Endothelial cell of umbilical vein (primary cell): ENCODE data around the gene BORCS5. TPM values are rescaled to one million over a fixed set of nuclear protein-coding genes. Genes with fewer than 3 reads are reported as not detected.
"Not testable (repeated sequence)": the region's sequence is repeated elsewhere in the genome, so short reads cannot be mapped to it uniquely, and the experiment has no call there.

ENCODE experiments used
- BruUV-seq: library from RNA; stranded (reverse); fragments of 400-500 nt; replicated peaks from 2 replicates; lab custom pipeline; 2021; lab: Mats Ljungman, UMichigan
- CTCF ChIA-PET: fragments of 300-600, 350-600 bp; sonication (Branson Sonifier 250); formaldehyde crosslinking; loops from one replicate; lab custom pipeline; 2021; ENCODE audit warnings: antibody characterized with exemption, inconsistent platforms; lab: Charles Lee
- POLR2A ChIA-PET: fragments of 300-600, 350-600 bp; sonication (Branson Sonifier 250); formaldehyde crosslinking; loops from one replicate; lab custom pipeline; 2021; ENCODE audit warnings: antibody characterized with exemption, inconsistent platforms; lab: Charles Lee
- DNase-seq: peaks from one replicate; pipeline ENCODE4 v3.0.0-alpha.2; 2011; ENCODE audit warnings: low read depth, low spot score
- FAIRE-seq: peaks from 2 replicates; lab custom pipeline; 2011; peaks lifted over from hg19 to GRCh38; lab: Jason Lieb, UNC
- H2AFZ ChIP-seq: 2 replicates; pipeline ENCODE4 v1.6.0; 2012; ENCODE audit warnings: low read depth, low read length, control low read depth, inconsistent platforms
- H3K27ac ChIP-seq: 2 replicates; pipeline ENCODE4 v1.5.1; 2011; ENCODE audit warnings: low read depth, mild to moderate bottlenecking, control low read depth, low read length, moderate library complexity; ENCODE audit not compliant: insufficient read depth
- H3K27me3 ChIP-seq, 2 experiments: 2 replicates each; pipeline versions ENCODE4 v1.6.0 to v1.6.1; 2011; ENCODE audit warnings: low read length in 2 of 2, mixed read lengths in 1 of 2; ENCODE audit not compliant: control insufficient read depth in 2 of 2, insufficient read depth in 2 of 2
- H3K36me3 ChIP-seq, 2 experiments: 2 replicates in 1 of 2; 3 replicates in 1 of 2; pipeline ENCODE4 v1.5.1; 2011; ENCODE audit warnings: low read length in 2 of 2, mild to moderate bottlenecking in 1 of 2, moderate library complexity in 1 of 2; ENCODE audit not compliant: control insufficient read depth in 2 of 2, insufficient read depth in 2 of 2; ENCODE audit errors: extremely low read depth in 1 of 2
- H3K4me1 ChIP-seq: 3 replicates; pipeline ENCODE4 v1.5.1; 2011; ENCODE audit warnings: mild to moderate bottlenecking, low read length; ENCODE audit not compliant: control insufficient read depth, insufficient read depth; ENCODE audit errors: extremely low read depth
- H3K4me2 ChIP-seq: 2 replicates; pipeline ENCODE4 v1.6.1; 2011; ENCODE audit warnings: low read length, control low read depth, mixed read lengths; ENCODE audit not compliant: insufficient read depth
- H3K4me3 ChIP-seq, 3 experiments: fragments of 200-600 bp in 1 of 3; sonication (generic), shearing (Covaris generic) in 1 of 3; replicated peaks in 1 of 3; 2 replicates each; pipeline ENCODE4 v1.5.1; 2011 to 2016; ENCODE audit warnings: control low read depth in 3 of 3, low read length in 3 of 3, mild to moderate bottlenecking in 2 of 3, inconsistent platforms in 1 of 3, low read depth in 1 of 3, moderate library complexity in 1 of 3; ENCODE audit not compliant: insufficient read depth in 1 of 3
- H3K79me2 ChIP-seq: 2 replicates; pipeline ENCODE4 v1.6.0; 2012; ENCODE audit warnings: low read length, inconsistent platforms; ENCODE audit not compliant: control insufficient read depth, insufficient read depth
- H3K9ac ChIP-seq: replicated peaks from 2 replicates; pipeline ENCODE3; 2011; ENCODE audit warnings: low read length, control low read depth; ENCODE audit not compliant: insufficient read depth; ENCODE audit errors: extremely low read depth
- H3K9me1 ChIP-seq: replicated peaks from 3 replicates; pipeline ENCODE4 v1.6.0; 2011; ENCODE audit warnings: mild to moderate bottlenecking, low read length; ENCODE audit not compliant: control insufficient read depth, insufficient read depth; ENCODE audit errors: extremely low read depth
- H3K9me3 ChIP-seq: replicated peaks from 2 replicates; pipeline ENCODE4 v1.5.1; 2012; ENCODE audit warnings: low read length, inconsistent platforms; ENCODE audit not compliant: control insufficient read depth, insufficient read depth
- H4K20me1 ChIP-seq: replicated peaks from 2 replicates; pipeline ENCODE3; 2011; ENCODE audit warnings: mild to moderate bottlenecking, low read length; ENCODE audit not compliant: control insufficient read depth, insufficient read depth; ENCODE audit errors: extremely low read depth
- CTCF ChIP-seq, 2 donors: IDR thresholded peaks; 1 replicate in 1 of 2; 2 replicates in 1 of 2; pipeline ENCODE4 v1.5.1; 2011; ENCODE audit warnings: low read length in 2 of 2, mild to moderate bottlenecking in 2 of 2, moderate library complexity in 2 of 2, control low read depth in 1 of 2, inconsistent platforms in 1 of 2, low read depth in 1 of 2; ENCODE audit not compliant: insufficient read depth in 1 of 2; ENCODE audit errors: extremely low read depth in 1 of 2
- EZH2 ChIP-seq: IDR thresholded peaks from 2 replicates; pipeline ENCODE4 v1.6.1; 2012; ENCODE audit warnings: borderline replicate concordance, low read depth, mild to moderate bottlenecking, moderate library complexity, low read length, inconsistent platforms; ENCODE audit not compliant: severe bottlenecking
- FOS ChIP-seq: IDR thresholded peaks from 2 replicates; pipeline ENCODE4 v1.6.1; 2011; ENCODE audit warnings: mild to moderate bottlenecking, low read length, moderate library complexity, borderline replicate concordance; ENCODE audit not compliant: insufficient read depth
- GATA2 ChIP-seq: IDR thresholded peaks from 2 replicates; pipeline ENCODE4 v1.7.0; 2011; ENCODE audit warnings: low read depth, mild to moderate bottlenecking, moderate library complexity, mixed read lengths, low read length; ENCODE audit not compliant: insufficient read length, insufficient read depth
- JUN ChIP-seq: IDR thresholded peaks from 2 replicates; pipeline ENCODE4 v1.6.1; 2011; ENCODE audit warnings: borderline replicate concordance, low read depth; ENCODE audit not compliant: insufficient read length, insufficient read depth
- MAX ChIP-seq: IDR thresholded peaks from 2 replicates; pipeline ENCODE4 v1.6.1; 2011; ENCODE audit not compliant: insufficient read depth, insufficient read length
- MYC ChIP-seq: IDR thresholded peaks from one replicate; pipeline ENCODE4 v1.6.1; 2011; ENCODE audit warnings: mild to moderate bottlenecking, low read depth, low read length
- POLR2A ChIP-seq: IDR thresholded peaks from 2 replicates; pipeline ENCODE4 v1.6.1; 2012; ENCODE audit warnings: low read depth, mild to moderate bottlenecking, control low read depth, low read length
- POLR2AphosphoS5 ChIP-seq: IDR thresholded peaks from 2 replicates; pipeline ENCODE4 v1.6.1; 2012; ENCODE audit warnings: low read depth, mild to moderate bottlenecking, control low read depth, low read length, moderate library complexity; ENCODE audit not compliant: insufficient read depth
- dilution Hi-C: fragments of 300-500 bp; cut with MboI; formaldehyde crosslinking; loops from one replicate; pipeline ENCODE4 v1.15.0; 2019; ENCODE audit warnings: low sequenced_read_pairs; ENCODE audit not compliant: extremely low pct_ligation_motif_present
- intact Hi-C: fragments of 100-400 bp; cut with micrococcal nuclease; formaldehyde crosslinking; loops from one replicate; pipeline ENCODE4 v1.10.0; 2022
- polyA plus RNA-seq, 4 experiments: library from polyadenylated mRNA; depleted of rRNA in 3 of 4; stranded (reverse) in 3 of 4; unstranded in 1 of 4; fragments of >200 nt; gene quantifications; 2 replicates each; pipeline versions ENCODE4 v1.2.1 to v1.2.3, GENCODE V29; 2011 to 2012; ENCODE audit warnings: missing spikeins in 1 of 4
- total RNA-seq: library from RNA; stranded (reverse); gene quantifications from 2 replicates; pipeline ENCODE4 v1.2.3, GENCODE V29; 2021

Gene BORCS5
- total and polyA plus RNA-seq, 2 donors (not counting 3 experiments of a cell fraction or from before 2014, with no cell fraction given): 8.3 to 10.5 TPM

DNA sequence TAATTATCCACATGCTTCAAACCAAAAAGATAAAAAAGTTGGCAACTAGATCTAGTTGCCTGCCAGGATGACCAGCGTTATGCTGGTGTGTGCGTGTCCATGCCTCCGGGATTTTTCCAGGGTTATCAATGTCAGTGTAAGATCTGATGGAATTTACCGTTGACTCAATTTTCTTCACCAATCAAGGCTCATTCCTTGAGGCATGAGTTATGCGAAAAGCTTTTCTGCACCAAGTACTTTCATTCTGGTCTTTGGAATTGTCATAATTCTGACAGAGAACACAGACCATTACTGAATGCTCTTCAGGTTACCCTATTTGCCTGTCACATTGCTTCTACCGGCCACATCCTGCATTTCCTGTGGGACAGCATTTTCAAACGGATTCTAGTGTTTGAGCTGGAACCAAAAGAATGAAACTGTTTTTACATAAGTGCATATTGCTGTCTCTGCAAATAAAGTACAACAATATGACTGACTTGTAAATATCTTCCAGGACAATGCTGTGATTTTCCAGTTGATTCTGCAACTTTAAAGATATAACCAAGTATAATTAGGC lies 114.0 kb downstream of the BORCS5 start:
- no peak overlapping the region for H3K27ac ChIP-seq
- no peak overlapping the region for H3K4me2 ChIP-seq
- H4K20me1 ChIP-seq: no peaks in the 10 kb centered on the region
- no peaks in the 10 kb centered on the region for H3K27me3 ChIP-seq
- H3K79me2 ChIP-seq: no peaks in the 10 kb centered on the region
- dilution Hi-C loops: no loop called here
- no TSS peak for BruUV-seq
- no peak for TF ChIP-seq POLR2AphosphoS5
- TF ChIP-seq CTCF (IDR thresholded peaks at IDR 0.05; ENCODE audit: extremely low read depth in 1 of 2, insufficient read depth in 1 of 2, low read depth in 1 of 2, low read length in 2 of 2): no peak
- TF ChIP-seq JUN: no peak
- TF ChIP-seq GATA2: no peak
- TF ChIP-seq FOS: no peak
- no peak for TF ChIP-seq MAX
- no peak for TF ChIP-seq EZH2
- no peak for TF ChIP-seq POLR2A
- TF ChIP-seq MYC: no peak
- POLR2A ChIA-PET: no interaction called here
- H2AFZ ChIP-seq: no peak overlapping the region
- no peaks in the 10 kb centered on the region for H3K36me3 ChIP-seq
- H3K4me3 ChIP-seq: no peak overlapping the region
- no peak for DNase-seq
- peaks cover 14% of the 10 kb centered on the region for H3K4me1 ChIP-seq
- H3K9me3 ChIP-seq: no peaks in the 10 kb centered on the region
- intact Hi-C loops: no loop called here
- no peaks in the 10 kb centered on the region for H3K9me1 ChIP-seq
- H3K9ac ChIP-seq: no peak overlapping the region
- CTCF ChIA-PET: interaction anchor here (1.4 to 1.9 kb wide), 2 partner anchors 13 to 93 kb away, joined by 3 to 4 read pairs; no protein-coding TSS in a partner anchor
- FAIRE-seq: no peak

- H3K9me3 ChIP-seq, dilution Hi-C loops, H3K27ac ChIP-seq, H3K9ac ChIP-seq, intact Hi-C loops, BruUV-seq, POLR2A ChIA-PET, H3K79me2 ChIP-seq, H4K20me1 ChIP-seq, H2AFZ ChIP-seq, DNase-seq, H3K36me3 ChIP-seq, FAIRE-seq, H3K4me2 ChIP-seq, H3K9me1 ChIP-seq, H3K4me3 ChIP-seq, H3K27me3 ChIP-seq: not testable (repeated sequence)
- CTCF ChIA-PET: interaction anchor here (1.4 to 1.9 kb wide), 3 partner anchors 15 to 265 kb away, joined by 3 to 5 read pairs (median 4); no protein-coding TSS in a partner anchor
- peaks cover 16% of the 10 kb centered on the region for H3K4me1 ChIP-seq
These were observed 115.4 kb downstream of the BORCS5 start for GRCh38 chr12:12471982-12472961.
